A549 (cell line): ENCODE results near the gene TRIO. TPM values are rescaled to one million over a fixed set of nuclear protein-coding genes. Genes with fewer than 3 reads are reported as not detected.

Source experiments
- ATAC-seq, 2 experiments: fragments of 200-7000 bp in 1 of 2; fragments of >200 bp in 1 of 2; cut with Nextera tagmentation in 1 of 2; cut with Tn5 transposase in 1 of 2; 3 replicates each; pipeline versions ENCODE4 v1.8.0 to v1.9.1; 2018 to 2020; ENCODE audit warnings: mild to moderate bottlenecking in 1 of 2, moderate library complexity in 1 of 2
- CTCF ChIA-PET: fragments of 300-600 bp; sonication (Branson Sonifier 250); formaldehyde crosslinking; extraction: SDS; loops from one replicate; lab custom pipeline; 2021; ENCODE audit warnings: antibody characterized with exemption, inconsistent platforms; lab: Yijun Ruan, JAX
- POLR2A ChIA-PET: fragments of 350-600 bp; formaldehyde crosslinking; extraction: SDS; loops from one replicate; lab custom pipeline; 2021; ENCODE audit warnings: antibody characterized with exemption, inconsistent platforms; lab: Yijun Ruan, JAX
- DNase-seq, 2 experiments: peaks; one replicate each; pipeline versions ENCODE4 v3.0.0 to v3.0.0-alpha.2; 2011 to 2016; ENCODE audit warnings: low read depth in 1 of 2, low spot score in 1 of 2
- FAIRE-seq: peaks from 2 replicates; lab custom pipeline; 2011; peaks lifted over from hg19 to GRCh38; lab: Jason Lieb, UNC
- H3K27ac ChIP-seq, 2 experiments: fragments of >200 bp; sonication (Bioruptor Twin); formaldehyde crosslinking; 3 replicates each; pipeline ENCODE4 v1.5.1; 2016 to 2017
- H3K4me1 ChIP-seq: fragments of >200 bp; sonication (Bioruptor Twin); formaldehyde crosslinking; 3 replicates; pipeline ENCODE4 v1.6.1; 2016
- H3K4me2 ChIP-seq: fragments of >200 bp; sonication (Bioruptor Twin); formaldehyde crosslinking; 3 replicates; pipeline ENCODE4 v1.6.1; 2016
- H3K4me3 ChIP-seq: fragments of >200 bp; sonication (Bioruptor Twin); formaldehyde crosslinking; 3 replicates; pipeline ENCODE4 v1.5.1; 2016
- H3K9me3 ChIP-seq: fragments of >200 bp; sonication (Bioruptor Twin); formaldehyde crosslinking; 3 replicates; pipeline ENCODE4 v1.6.1; 2016
- BHLHE40 ChIP-seq: IDR thresholded peaks from 2 replicates; pipeline ENCODE4 v1.6.1; 2012; ENCODE audit warnings: low read depth, low read length, inconsistent platforms
- CEBPB ChIP-seq, 2 experiments: fragments of >200 bp in 1 of 2; sonication (Bioruptor Twin) in 1 of 2; formaldehyde crosslinking in 1 of 2; IDR thresholded peaks; 2 replicates each; pipeline ENCODE4 v1.6.1; 2012 to 2016
- CHD4 ChIP-seq: fragments of 200-600 bp; sonication (generic); IDR thresholded peaks from 2 replicates; pipeline ENCODE4 v1.6.1; 2016; ENCODE audit warnings: antibody characterized with exemption, mild to moderate bottlenecking, borderline replicate concordance
- EP300 ChIP-seq, 2 experiments: fragments of >200 bp; sonication (Bioruptor Twin); formaldehyde crosslinking; IDR thresholded peaks; 2 replicates in 1 of 2; 3 replicates in 1 of 2; pipeline ENCODE4 v1.6.1; 2016 to 2017
- FOSB ChIP-seq: fragments of 250-450 bp; sonication (Bioruptor Pico); IDR thresholded peaks from 2 replicates; pipeline ENCODE4 v1.5.0; 2020; ENCODE audit warnings: mild to moderate bottlenecking, moderate library complexity
- FOXS1 ChIP-seq: fragments of 250-450 bp; sonication (Bioruptor Pico); IDR thresholded peaks from 2 replicates; pipeline ENCODE4 v1.5.0; 2020; ENCODE audit warnings: mild to moderate bottlenecking, moderate library complexity
- HDAC2 ChIP-seq: fragments of 200-600 bp; sonication (generic); IDR thresholded peaks from 2 replicates; pipeline ENCODE4 v1.6.1; 2016
- HEYL ChIP-seq: fragments of 250-450 bp; sonication (Bioruptor Pico); IDR thresholded peaks from 2 replicates; pipeline ENCODE4 v1.8.0; 2021; ENCODE audit warnings: mild to moderate bottlenecking, moderate library complexity
- HOXA7 ChIP-seq: fragments of 250-450 bp; sonication (Bioruptor Pico); IDR thresholded peaks from 2 replicates; pipeline ENCODE4 v1.5.0; 2020; ENCODE audit warnings: mild to moderate bottlenecking, moderate library complexity
- HOXB13 ChIP-seq: fragments of 250-450 bp; sonication (Bioruptor Pico); IDR thresholded peaks from 2 replicates; pipeline ENCODE4 v1.5.0; 2020; ENCODE audit warnings: low read depth, mild to moderate bottlenecking, moderate library complexity
- HOXB5 ChIP-seq: fragments of 250-450 bp; sonication (Bioruptor Pico); IDR thresholded peaks from 2 replicates; pipeline ENCODE4 v1.5.0; 2020; ENCODE audit warnings: mild to moderate bottlenecking, moderate library complexity
- MAFK ChIP-seq: fragments of 450-650 bp; IDR thresholded peaks from 2 replicates; pipeline ENCODE4 v1.6.1; 2014; ENCODE audit not compliant: partially characterized antibody
- MAX ChIP-seq: IDR thresholded peaks from 2 replicates; pipeline ENCODE4 v1.6.1; 2012
- MAZ ChIP-seq: fragments of 150-350 bp; IDR thresholded peaks from 2 replicates; pipeline ENCODE4 v1.6.1; 2014; ENCODE audit warnings: antibody characterized with exemption, low read depth, low read length, borderline replicate concordance
- NR3C1 ChIP-seq: fragments of >200 bp; sonication (Bioruptor Twin); formaldehyde crosslinking; IDR thresholded peaks from 3 replicates; pipeline ENCODE4 v1.6.1; 2017
- PHF8 ChIP-seq: fragments of 200-600 bp; sonication (generic); IDR thresholded peaks from 2 replicates; pipeline ENCODE4 v1.6.1; 2016; ENCODE audit warnings: low read depth, mild to moderate bottlenecking, antibody characterized with exemption, moderate library complexity, borderline replicate concordance
- RFX5 ChIP-seq: fragments of 450-650 bp; IDR thresholded peaks from 2 replicates; pipeline ENCODE4 v1.7.1; 2014; ENCODE audit warnings: antibody characterized with exemption, mild to moderate bottlenecking, moderate library complexity
- SREBF2 ChIP-seq: fragments of 450-650 bp; IDR thresholded peaks from 2 replicates; pipeline ENCODE4 v1.6.1; 2014; ENCODE audit warnings: mild to moderate bottlenecking, moderate library complexity
- ZC3H11A ChIP-seq: fragments of 450-650 bp; IDR thresholded peaks from 2 replicates; pipeline ENCODE4 v1.6.1; 2014; ENCODE audit warnings: antibody characterized with exemption, mild to moderate bottlenecking
- ZNF302 ChIP-seq: fragments of 250-450 bp; sonication (Bioruptor Pico); IDR thresholded peaks from 2 replicates; pipeline ENCODE4 v1.9.0; 2021; ENCODE audit warnings: inconsistent platforms, mild to moderate bottlenecking, moderate library complexity
- WGBS: methylation state at CpG from one replicate; pipeline ENCODE4 v1.1.6; 2017; ENCODE audit errors: missing lambda C conversion rate; 5-methylcytosine and 5-hydroxymethylcytosine counted together
- polyA plus RNA-seq, 4 experiments: library from polyadenylated mRNA; depleted of rRNA in 3 of 4; stranded (reverse); fragments of >200 nt; fragmentation: RNase III in 1 of 4; extraction: RNeasy Plus Mini Kit Qiagen cat#74134 plus additional on column Dnase treatment in 1 of 4; gene quantifications; 2 replicates in 3 of 4; 3 replicates in 1 of 4; pipeline ENCODE4 v1.2.3, GENCODE V29; 2011 to 2017
- TF ChIP-seq, protein P1 (sequence below): fragments of 450-650 bp; IDR thresholded peaks from 2 replicates; pipeline ENCODE4 v1.6.1; 2014; ENCODE audit warnings: antibody characterized with exemption

Gene TRIO
- polyA plus RNA-seq, 2 of the 4 experiments (the other 2 are of a cell fraction) = 47.5 to 79.0 TPM

- DNase-seq (no peak), ATAC-seq (no peak), FAIRE-seq (no peak)
- H3K4me3 ChIP-seq = no peak overlapping the region
- H3K4me1 ChIP-seq = peaks cover 80% of the 10 kb centered on the region
- no peaks in the 10 kb centered on the region for H3K9me3 ChIP-seq
- TF ChIP-seq HOXB5 (CRISPR knock-in tag) (no peak), MAZ (no peak), BHLHE40 (no peak), MAFK (no peak), FOXS1 (CRISPR knock-in tag) (no peak), HOXB13 (no peak), PHF8 (no peak), MAX (no peak), RFX5 (no peak), EP300 (IDR thresholded peaks at IDR 0.05) (no peak), HDAC2 (no peak), CHD4 (no peak), NR3C1 (no peak)
- TF ChIP-seq, protein P1, sequence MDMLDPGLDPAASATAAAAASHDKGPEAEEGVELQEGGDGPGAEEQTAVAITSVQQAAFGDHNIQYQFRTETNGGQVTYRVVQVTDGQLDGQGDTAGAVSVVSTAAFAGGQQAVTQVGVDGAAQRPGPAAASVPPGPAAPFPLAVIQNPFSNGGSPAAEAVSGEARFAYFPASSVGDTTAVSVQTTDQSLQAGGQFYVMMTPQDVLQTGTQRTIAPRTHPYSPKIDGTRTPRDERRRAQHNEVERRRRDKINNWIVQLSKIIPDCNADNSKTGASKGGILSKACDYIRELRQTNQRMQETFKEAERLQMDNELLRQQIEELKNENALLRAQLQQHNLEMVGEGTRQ = no peak
- peak overlapping the region in 1 of 2 experiments; percentile 65; a peak in 3 of 6 replicates for H3K27ac ChIP-seq
- peak overlapping the region; percentile 25; the same call in 2 of the 3 replicates for H3K4me2 ChIP-seq
- ChIA-PET POLR2A (no interaction called here), CTCF (no interaction called here)
- 86% methylated on average over 6 of the region's 6 CpGs for WGBS
Observed at GRCh38 chr5:14238272-14238671, 95.1 kb downstream of the TRIO start.

GRCh38 chr5:14239404-14239803, 96.3 kb downstream of the TRIO start:
- 89% methylated on average over 8 of the region's 8 CpGs for WGBS
- H3K27ac ChIP-seq = peak overlapping the region in 1 of 2 experiments; percentile 25; a peak in 1 of 6 replicates

GRCh38 chr5:14239951-14240350, 96.8 kb downstream of the TRIO start:
- TF ChIP-seq MAX (no peak), ZNF302 (CRISPR knock-in tag) (no peak), RFX5 (no peak), HEYL (CRISPR knock-in tag) (no peak), HOXA7 (CRISPR knock-in tag) (no peak), CEBPB (IDR thresholded peaks at IDR 0.05) (no peak), ZC3H11A (no peak), HDAC2 (no peak), FOSB (CRISPR knock-in tag) (no peak)

More at GRCh38 chr5:14239404-14239803, 96.3 kb downstream of the TRIO start:
- Histone ChIP-seq H3K4me3 (no peak overlapping the region), H3K4me1 (peaks cover 75% of the 10 kb centered on the region), H3K4me2 (no peak overlapping the region), H3K9me3 (no peaks in the 10 kb centered on the region)
- ATAC-seq = no peak; a peak in 1 of 6 replicates
- no peak for DNase-seq
- no peak for FAIRE-seq
- POLR2A ChIA-PET = no interaction called here
- peak; percentile 28 for TF ChIP-seq MAFK
- TF ChIP-seq SREBF2 = no peak
- no peak for TF ChIP-seq CHD4
- CTCF ChIA-PET = interaction anchor here (0.6 to 1.3 kb wide), 3 partner anchors 9 to 46 kb away, joined by 3 to 5 read pairs (median 3); no protein-coding TSS in a partner anchor

More at GRCh38 chr5:14239951-14240350, 96.8 kb downstream of the TRIO start:
- 89% methylated on average over 2 of the region's 2 CpGs for WGBS
- H3K4me2 ChIP-seq = no peak overlapping the region
- peak overlapping the region in 1 of 2 experiments; percentile 25; a peak in 1 of 6 replicates for H3K27ac ChIP-seq
- no peaks in the 10 kb centered on the region for H3K9me3 ChIP-seq
- CTCF ChIA-PET = interaction anchor here (0.6 to 1.3 kb wide), 4 partner anchors 9 to 46 kb away, joined by 3 to 5 read pairs (median 3); no protein-coding TSS in a partner anchor
- peaks cover 77% of the 10 kb centered on the region for H3K4me1 ChIP-seq
- ATAC-seq (no peak), FAIRE-seq (no peak), DNase-seq (no peak)
- H3K4me3 ChIP-seq = no peak overlapping the region
- POLR2A ChIA-PET = no interaction called here
